Islet of Langerhans (tissue), 1 donor: ENCODE data around the gene PSMD2.

Experiments used
- FAIRE-seq: peaks from one replicate; lab custom pipeline; 2011; peaks lifted over from hg19 to GRCh38; lab: Jason Lieb, UNC

The PSMD2 gene

GRCh38 chr3:184357248-184358123 lies 58.4 kb downstream of the PSMD2 start:
- no peak for FAIRE-seq

GRCh38 chr3:184358124-184358767 lies 59.2 kb downstream of the PSMD2 start:
- FAIRE-seq = no peak
